Testis (tissue), 2 donors: ENCODE results near the gene IGFBP6.

Experiments
- POLR2A ChIP-seq: fragments of 450-650 bp; IDR thresholded peaks from one replicate; pipeline ENCODE4 v1.6.1; 2017; ENCODE audit warnings: antibody characterized with exemption, mild to moderate bottlenecking, moderate library complexity
- TF ChIP-seq, protein P1 (sequence below), 3 experiments: fragments of 450-650 bp in 2 of 3; fragments of 200-600 bp in 1 of 3; sonication (generic) in 1 of 3; IDR thresholded peaks; one replicate each; pipeline ENCODE4 v1.5.1; 2016 to 2019; ENCODE audit warnings: antibody characterized with exemption in 3 of 3, mild to moderate bottlenecking in 2 of 3, moderate library complexity in 1 of 3

GRCh38 chr12:53057816-53058500 is 39.5 kb upstream of the IGFBP6 start:
- TF ChIP-seq, protein P1, sequence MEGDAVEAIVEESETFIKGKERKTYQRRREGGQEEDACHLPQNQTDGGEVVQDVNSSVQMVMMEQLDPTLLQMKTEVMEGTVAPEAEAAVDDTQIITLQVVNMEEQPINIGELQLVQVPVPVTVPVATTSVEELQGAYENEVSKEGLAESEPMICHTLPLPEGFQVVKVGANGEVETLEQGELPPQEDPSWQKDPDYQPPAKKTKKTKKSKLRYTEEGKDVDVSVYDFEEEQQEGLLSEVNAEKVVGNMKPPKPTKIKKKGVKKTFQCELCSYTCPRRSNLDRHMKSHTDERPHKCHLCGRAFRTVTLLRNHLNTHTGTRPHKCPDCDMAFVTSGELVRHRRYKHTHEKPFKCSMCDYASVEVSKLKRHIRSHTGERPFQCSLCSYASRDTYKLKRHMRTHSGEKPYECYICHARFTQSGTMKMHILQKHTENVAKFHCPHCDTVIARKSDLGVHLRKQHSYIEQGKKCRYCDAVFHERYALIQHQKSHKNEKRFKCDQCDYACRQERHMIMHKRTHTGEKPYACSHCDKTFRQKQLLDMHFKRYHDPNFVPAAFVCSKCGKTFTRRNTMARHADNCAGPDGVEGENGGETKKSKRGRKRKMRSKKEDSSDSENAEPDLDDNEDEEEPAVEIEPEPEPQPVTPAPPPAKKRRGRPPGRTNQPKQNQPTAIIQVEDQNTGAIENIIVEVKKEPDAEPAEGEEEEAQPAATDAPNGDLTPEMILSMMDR (IDR thresholded peaks at IDR 0.05): no peak
- TF ChIP-seq POLR2A: no peak
